ENCODE results near the gene CTAG2.

Gene CTAG2

DNA sequence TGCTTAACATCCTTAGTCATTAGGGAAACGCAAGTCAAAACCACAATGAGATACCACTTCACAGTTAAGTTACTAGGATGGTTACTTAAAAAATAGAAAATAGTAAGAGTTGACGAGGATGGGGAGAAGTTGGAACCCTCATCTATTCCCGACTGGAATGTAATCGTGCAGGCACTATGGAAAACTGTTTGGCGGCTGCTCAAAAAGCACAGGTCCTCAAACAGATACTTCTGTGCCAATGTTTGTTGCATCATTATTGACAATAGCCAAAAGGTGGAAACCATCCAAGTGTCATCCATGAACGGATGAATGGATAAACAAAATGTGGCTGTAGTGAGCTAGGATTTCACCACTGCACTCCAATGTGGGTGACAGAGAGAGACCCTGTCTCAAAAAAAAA is 46.0 kb downstream of the CTAG2 start:
- H3K4me1 ChIP-seq (ENCODE audit: control insufficient read depth in 1 of 2, insufficient read depth in 2 of 2, low read length in 2 of 2) = no peaks in the 10 kb centered on the region
- H3K27ac ChIP-seq (ENCODE audit: low read length) = no peak overlapping the region
- H3K4me3 ChIP-seq (ENCODE audit: low read depth in 1 of 2, low read length in 2 of 2) = no peak overlapping the region

DNA sequence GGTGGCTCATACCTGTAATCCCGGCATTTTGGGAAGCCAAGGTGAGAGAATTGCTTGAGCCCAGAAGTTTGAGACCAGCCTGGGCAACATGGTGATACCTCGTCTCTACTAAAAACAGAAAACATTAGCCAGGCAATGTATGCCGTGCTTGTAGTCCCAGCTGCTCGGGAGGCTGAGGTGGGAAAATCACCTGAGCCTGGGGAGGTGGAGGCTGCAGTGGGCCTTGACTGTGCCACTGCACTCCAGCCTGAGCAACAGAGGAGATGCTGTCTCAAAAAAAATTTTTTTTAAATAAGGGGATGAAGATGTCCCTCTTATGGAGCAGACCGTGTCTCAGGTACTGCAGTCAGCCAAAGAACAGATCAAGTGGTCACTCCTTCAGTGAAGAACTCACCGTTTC is 47.8 kb downstream of the CTAG2 start:
- H3K9me3 ChIP-seq (ENCODE audit: control insufficient read depth in 1 of 2, low read length in 2 of 2) = no peaks in the 10 kb centered on the region
- H3K27me3 ChIP-seq (ENCODE audit: low read depth, low read length) = no peaks in the 10 kb centered on the region
- no peaks in the 10 kb centered on the region for H3K36me3 ChIP-seq (ENCODE audit: control insufficient read depth in 1 of 2, insufficient read depth in 2 of 2, low read length in 2 of 2)
- no peak overlapping the region for H3K4me3 ChIP-seq (ENCODE audit: low read depth in 1 of 2, low read length in 2 of 2)
- no peaks in the 10 kb centered on the region for H3K4me1 ChIP-seq (ENCODE audit: control insufficient read depth in 1 of 2, insufficient read depth in 2 of 2, low read length in 2 of 2)
- no peak overlapping the region for H3K27ac ChIP-seq (ENCODE audit: low read length)

More for the DNA sequence above, 46.0 kb downstream of the CTAG2 start:
- H3K9me3 ChIP-seq (ENCODE audit: control insufficient read depth in 1 of 2, low read length in 2 of 2) = no peaks in the 10 kb centered on the region
- H3K36me3 ChIP-seq (ENCODE audit: control insufficient read depth in 1 of 2, insufficient read depth in 2 of 2, low read length in 2 of 2) = no peaks in the 10 kb centered on the region
- no peaks in the 10 kb centered on the region for H3K27me3 ChIP-seq (ENCODE audit: low read depth, low read length)

- Histone ChIP-seq H3K36me3 (ENCODE audit: control insufficient read depth in 1 of 2, insufficient read depth in 2 of 2, low read length in 2 of 2) (no peaks in the 10 kb centered on the region), H3K27ac (ENCODE audit: low read length) (no peak overlapping the region), H3K4me1 (ENCODE audit: control insufficient read depth in 1 of 2, insufficient read depth in 2 of 2, low read length in 2 of 2) (no peaks in the 10 kb centered on the region), H3K9me3 (ENCODE audit: control insufficient read depth in 1 of 2, low read length in 2 of 2) (no peaks in the 10 kb centered on the region), H3K27me3 (ENCODE audit: low read depth, low read length) (no peaks in the 10 kb centered on the region), H3K4me3 (ENCODE audit: low read depth in 1 of 2, low read length in 2 of 2) (no peak overlapping the region)
These were observed 49.6 kb downstream of the CTAG2 start for GRCh38 chrX:154603438-154604430.

DNA sequence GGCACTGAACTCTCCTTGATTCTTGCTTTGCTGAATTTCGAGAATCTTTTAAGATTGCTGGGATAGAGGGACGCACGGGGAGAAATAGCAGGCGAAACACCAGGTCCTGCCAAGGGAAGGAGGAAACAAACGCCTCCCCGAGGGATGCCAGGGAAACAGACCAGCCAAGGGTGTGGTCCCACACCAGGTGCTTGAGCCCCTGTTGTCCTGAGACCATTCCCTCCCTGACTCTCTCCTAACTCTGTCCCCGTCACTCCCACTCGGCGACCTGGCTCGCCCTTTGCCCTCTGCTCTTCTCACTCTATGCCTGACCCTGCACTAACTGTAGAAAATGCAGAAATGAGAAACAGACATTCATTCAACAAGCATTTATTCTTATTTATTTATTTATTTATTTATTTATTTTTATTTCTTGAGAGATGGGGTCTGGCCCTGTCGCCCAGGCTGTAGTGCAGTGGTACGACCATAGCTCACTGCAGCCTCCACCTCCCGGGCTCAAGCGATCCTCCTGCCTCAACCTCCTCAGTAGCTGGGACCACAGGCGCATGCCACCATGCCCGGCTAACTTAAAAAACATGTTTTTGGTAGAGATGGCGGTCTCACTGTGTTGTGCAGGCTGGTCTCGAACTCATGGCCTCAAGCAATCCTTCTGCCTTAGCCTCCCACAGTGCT is 50.5 kb downstream of the CTAG2 start:
- Histone ChIP-seq H3K27me3 (ENCODE audit: low read depth, low read length) (no peaks in the 10 kb centered on the region), H3K4me1 (ENCODE audit: control insufficient read depth in 1 of 2, insufficient read depth in 2 of 2, low read length in 2 of 2) (no peaks in the 10 kb centered on the region), H3K27ac (ENCODE audit: low read length) (no peak overlapping the region), H3K9me3 (ENCODE audit: control insufficient read depth in 1 of 2, low read length in 2 of 2) (no peaks in the 10 kb centered on the region), H3K4me3 (ENCODE audit: low read depth in 1 of 2, low read length in 2 of 2) (no peak overlapping the region), H3K36me3 (ENCODE audit: control insufficient read depth in 1 of 2, insufficient read depth in 2 of 2, low read length in 2 of 2) (no peaks in the 10 kb centered on the region)

- Histone ChIP-seq H3K4me1 (ENCODE audit: control insufficient read depth in 1 of 2, insufficient read depth in 2 of 2, low read length in 2 of 2) (no peaks in the 10 kb centered on the region), H3K4me3 (ENCODE audit: low read depth in 1 of 2, low read length in 2 of 2) (no peak overlapping the region), H3K27me3 (ENCODE audit: low read depth, low read length) (no peaks in the 10 kb centered on the region), H3K9me3 (ENCODE audit: control insufficient read depth in 1 of 2, low read length in 2 of 2) (no peaks in the 10 kb centered on the region), H3K36me3 (ENCODE audit: control insufficient read depth in 1 of 2, insufficient read depth in 2 of 2, low read length in 2 of 2) (no peaks in the 10 kb centered on the region), H3K27ac (ENCODE audit: low read length) (no peak overlapping the region)
These were observed 51.2 kb downstream of the CTAG2 start for GRCh38 chrX:154602226-154602625.
